ENCODE results near the gene SLC35G1.
A peak's percentile ranks its signal among the peaks of the same experiment; 100 is the strongest.

Gene SLC35G1

GRCh38 chr10:93893646-93894515 is at the start of gene SLC35G1:
SLC35G1 (plus strand) TSS chr10:93893978; CDS start chr10:93894034, 56 bp downstream.
- DNase-seq (ENCODE audit: low read depth) = peak; percentile 63
- TF ChIP-seq CTCF (IDR thresholded peaks at IDR 0.05; ENCODE audit: insufficient read depth, low read depth, low read length, missing control alignments) = no peak
- H3K4me3 ChIP-seq (ENCODE audit: low read length) = peak within 1 kb of the TSS; percentile 57

- no peak for DNase-seq (ENCODE audit: low read depth)
- H3K4me3 ChIP-seq (ENCODE audit: low read length) = no peak overlapping the region
- TF ChIP-seq CTCF (IDR thresholded peaks at IDR 0.05; ENCODE audit: insufficient read depth, low read depth, low read length, missing control alignments) = no peak
Observed at GRCh38 chr10:93844979-93845626, 48.7 kb upstream of the SLC35G1 start.

- H3K4me3 ChIP-seq (ENCODE audit: low read length) = no peak overlapping the region
- no peak for TF ChIP-seq CTCF (IDR thresholded peaks at IDR 0.05; ENCODE audit: insufficient read depth, low read depth, low read length, missing control alignments)
- DNase-seq (ENCODE audit: low read depth) = no peak
Observed at GRCh38 chr10:93849593-93849992, 44.2 kb upstream of the SLC35G1 start.

GRCh38 chr10:93850031-93851015 is 43.5 kb upstream of the SLC35G1 start:
- no peak for DNase-seq (ENCODE audit: low read depth)
- H3K4me3 ChIP-seq (ENCODE audit: low read length) = no peak overlapping the region
- no peak for TF ChIP-seq CTCF (IDR thresholded peaks at IDR 0.05; ENCODE audit: insufficient read depth, low read depth, low read length, missing control alignments)

GRCh38 chr10:93851169-93851568 is 42.6 kb upstream of the SLC35G1 start:
- DNase-seq (ENCODE audit: low read depth) = no peak
- no peak for TF ChIP-seq CTCF (IDR thresholded peaks at IDR 0.05; ENCODE audit: insufficient read depth, low read depth, low read length, missing control alignments)
- H3K4me3 ChIP-seq (ENCODE audit: low read length) = no peak overlapping the region

- no peak overlapping the region for H3K4me3 ChIP-seq (ENCODE audit: low read length)
- DNase-seq (ENCODE audit: low read depth) = no peak
Observed at GRCh38 chr10:93852476-93853095, 41.2 kb upstream of the SLC35G1 start.

More at GRCh38 chr10:93852476-93853095, 41.2 kb upstream of the SLC35G1 start:
- no peak for TF ChIP-seq CTCF (IDR thresholded peaks at IDR 0.05; ENCODE audit: insufficient read depth, low read depth, low read length, missing control alignments)
